ENCODE measurements around the gene TRIM62.

- TF ChIP-seq CTCF (IDR thresholded peaks at IDR 0.05): no peak
- no peak for TF ChIP-seq POLR2A (IDR thresholded peaks at IDR 0.05)
Observed at GRCh38 chr1:33119532-33120217, 62.2 kb downstream of the TRIM62 start.
